Mesothelial cell of epicardium (in vitro differentiated cells): ENCODE results near the gene MDC1. TPM values are rescaled to one million over a fixed set of nuclear protein-coding genes. Genes with fewer than 3 reads are reported as not detected.

Source experiments
- DNase-seq, 2 experiments: peaks; one replicate each; pipeline ENCODE4 v3.0.0; 2021; ENCODE audit warnings: low spot score in 2 of 2; ENCODE audit not compliant: unreplicated experiment in 2 of 2
- H3K27ac Mint-ChIP-seq: 2 replicates; pipeline ENCODE4 v1.8.0; 2021; ENCODE audit warnings: mixed read lengths
- H3K27me3 Mint-ChIP-seq: 2 replicates; pipeline ENCODE4 v1.8.0; 2021; ENCODE audit warnings: low read depth, mixed read lengths
- H3K36me3 Mint-ChIP-seq: 2 replicates; pipeline ENCODE4 v1.8.0; 2021; ENCODE audit warnings: mixed read lengths
- H3K4me1 Mint-ChIP-seq: 2 replicates; pipeline ENCODE4 v1.8.0; 2021; ENCODE audit warnings: mixed read lengths
- H3K4me3 Mint-ChIP-seq: 2 replicates; pipeline ENCODE4 v1.8.0; 2021; ENCODE audit warnings: mild to moderate bottlenecking, moderate library complexity, mixed read lengths
- H3K9me3 Mint-ChIP-seq: 2 replicates; pipeline ENCODE4 v1.8.0; 2021; ENCODE audit warnings: mixed read lengths
- CTCF ChIP-seq: fragments of 200-600 bp; sonication (generic); IDR thresholded peaks from one replicate; pipeline ENCODE4 v1.5.0; 2021; ENCODE audit warnings: antibody characterized with exemption; ENCODE audit not compliant: unreplicated experiment
- total RNA-seq: library from RNA; stranded (reverse); gene quantifications from 3 replicates; pipeline ENCODE4 v1.2.1, GENCODE V29; 2021

MDC1 gene
- total RNA-seq, 1 donor from 2014 or later = 51.9 TPM

- H3K36me3 Mint-ChIP-seq = no peaks in the 10 kb centered on the region
- no peak for TF ChIP-seq CTCF
- no peaks in the 10 kb centered on the region for H3K9me3 Mint-ChIP-seq
- DNase-seq = no peak
- peaks cover 44% of the 10 kb centered on the region for H3K4me1 Mint-ChIP-seq
- no peak overlapping the region for H3K4me3 Mint-ChIP-seq
- no peaks in the 10 kb centered on the region for H3K27me3 Mint-ChIP-seq
- no peak overlapping the region for H3K27ac Mint-ChIP-seq
These were observed 37.5 kb upstream of the MDC1 start for GRCh38 chr6:30754631-30755030.

- Mint-ChIP-seq H3K4me3 (no peak overlapping the region), H3K27ac (peak overlapping the region; percentile 96), H3K36me3 (no peaks in the 10 kb centered on the region), H3K4me1 (peaks cover 46% of the 10 kb centered on the region), H3K9me3 (no peaks in the 10 kb centered on the region), H3K27me3 (no peaks in the 10 kb centered on the region)
- no peak for TF ChIP-seq CTCF
- peak; percentile 64 to 82 for DNase-seq
These were observed 35.3 kb upstream of the MDC1 start for GRCh38 chr6:30752157-30752927.

GRCh38 chr6:30750379-30750668 is 33.2 kb upstream of the MDC1 start:
- no peak for DNase-seq
- no peaks in the 10 kb centered on the region for H3K36me3 Mint-ChIP-seq
- no peaks in the 10 kb centered on the region for H3K9me3 Mint-ChIP-seq
- H3K4me1 Mint-ChIP-seq = peaks cover 46% of the 10 kb centered on the region
- H3K4me3 Mint-ChIP-seq = no peak overlapping the region
- no peak for TF ChIP-seq CTCF
- H3K27me3 Mint-ChIP-seq = no peaks in the 10 kb centered on the region
- peak overlapping the region; percentile 37 for H3K27ac Mint-ChIP-seq

- no peak for DNase-seq
- Mint-ChIP-seq H3K36me3 (no peaks in the 10 kb centered on the region), H3K4me3 (no peak overlapping the region), H3K9me3 (no peaks in the 10 kb centered on the region), H3K4me1 (peaks cover 51% of the 10 kb centered on the region), H3K27ac (peak overlapping the region; percentile 52), H3K27me3 (no peaks in the 10 kb centered on the region)
- no peak for TF ChIP-seq CTCF
These were observed 32.7 kb upstream of the MDC1 start for GRCh38 chr6:30749554-30750378.

DNA sequence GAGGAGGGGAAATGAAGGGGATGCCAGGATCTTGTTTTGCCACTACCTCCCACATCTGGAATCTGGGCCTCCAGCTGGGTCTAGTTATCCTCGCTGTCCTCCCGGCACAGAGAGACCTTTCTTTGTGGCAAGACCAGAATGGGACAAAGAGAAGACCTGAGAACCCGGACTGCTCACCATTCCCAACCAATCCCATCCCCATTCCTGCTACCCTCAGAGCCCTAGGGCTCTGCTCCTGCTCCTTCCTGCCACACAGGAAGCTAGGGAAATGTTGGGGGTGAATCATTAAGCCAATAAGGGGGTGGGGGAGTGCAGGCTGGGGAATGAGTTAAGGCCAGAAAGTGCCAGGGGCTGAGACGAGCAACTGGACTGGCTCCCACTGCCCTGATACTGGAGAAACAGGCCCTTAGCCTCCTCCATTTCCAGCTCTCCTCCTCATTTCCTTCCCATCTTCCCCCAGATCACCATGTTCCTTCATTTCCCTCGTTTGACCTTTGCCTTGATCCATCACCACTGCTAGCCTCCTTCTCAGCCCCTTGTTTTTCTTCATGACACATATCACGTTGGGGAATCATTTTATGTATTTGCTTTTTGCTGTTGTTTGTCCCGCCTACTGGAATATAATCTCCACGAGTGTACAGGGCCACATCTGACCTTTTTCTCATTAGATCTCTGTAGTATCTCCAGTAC is 31.9 kb upstream of the MDC1 start:
- H3K4me3 Mint-ChIP-seq = no peak overlapping the region
- no peaks in the 10 kb centered on the region for H3K27me3 Mint-ChIP-seq
- H3K4me1 Mint-ChIP-seq = peaks cover 54% of the 10 kb centered on the region
- TF ChIP-seq CTCF = no peak
- no peaks in the 10 kb centered on the region for H3K9me3 Mint-ChIP-seq
- no peaks in the 10 kb centered on the region for H3K36me3 Mint-ChIP-seq
- H3K27ac Mint-ChIP-seq = peak overlapping the region; percentile 52
- no peak for DNase-seq
